Stimulated activated CD8-positive, alpha-beta memory T cell treated with anti-CD3 and anti-CD28 coated beads, Interleukin-7, amount 100 ng/mL, for 24 hours (primary cell): ENCODE results near the gene C2orf49.

Experiments used
- DNase-seq: peaks from one replicate; pipeline ENCODE4 v3.0.0-alpha.2; 2020; ENCODE audit warnings: low read depth

Gene C2orf49

DNA sequence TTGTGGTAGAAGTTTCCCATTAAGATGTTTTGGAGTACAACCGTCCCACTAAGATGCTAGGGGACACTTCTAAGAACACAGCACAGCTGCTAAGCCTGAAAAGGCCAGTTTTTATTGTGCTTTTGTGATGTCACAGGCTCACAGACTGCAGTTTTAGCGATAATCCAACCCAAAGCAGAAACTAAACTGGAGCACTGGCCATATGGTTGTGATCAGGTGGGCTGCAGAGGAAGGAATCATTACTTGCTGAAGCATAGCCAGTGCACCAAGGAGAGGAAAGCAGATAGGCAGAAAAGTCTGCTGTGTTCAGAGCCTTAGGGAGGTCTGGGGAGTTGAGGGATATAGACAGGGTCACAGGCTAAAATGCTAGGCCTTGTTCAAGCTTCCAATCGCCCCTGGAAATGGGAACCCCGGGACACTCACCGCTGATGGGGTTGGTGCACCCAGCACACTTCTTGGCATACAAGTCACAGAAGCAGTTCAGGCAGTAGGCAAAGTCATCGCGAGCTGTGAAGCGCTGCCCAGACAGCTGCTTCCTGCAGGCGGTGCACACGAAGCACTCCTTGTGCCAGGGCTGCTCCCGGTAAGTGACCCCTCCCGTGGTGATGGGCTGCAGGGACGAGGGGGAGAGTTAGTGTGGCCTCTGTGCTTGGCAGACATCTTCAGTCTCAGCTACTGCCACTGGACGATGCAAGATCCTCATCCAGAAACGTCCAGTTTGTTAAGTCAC lies 25.7 kb downstream of the C2orf49 start:
- no peak for DNase-seq

GRCh38 chr2:105364436-105365139 lies 27.2 kb downstream of the C2orf49 start:
- DNase-seq = no peak

- no peak for DNase-seq
Measured at GRCh38 chr2:105365206-105365605, 27.9 kb downstream of the C2orf49 start.

DNA sequence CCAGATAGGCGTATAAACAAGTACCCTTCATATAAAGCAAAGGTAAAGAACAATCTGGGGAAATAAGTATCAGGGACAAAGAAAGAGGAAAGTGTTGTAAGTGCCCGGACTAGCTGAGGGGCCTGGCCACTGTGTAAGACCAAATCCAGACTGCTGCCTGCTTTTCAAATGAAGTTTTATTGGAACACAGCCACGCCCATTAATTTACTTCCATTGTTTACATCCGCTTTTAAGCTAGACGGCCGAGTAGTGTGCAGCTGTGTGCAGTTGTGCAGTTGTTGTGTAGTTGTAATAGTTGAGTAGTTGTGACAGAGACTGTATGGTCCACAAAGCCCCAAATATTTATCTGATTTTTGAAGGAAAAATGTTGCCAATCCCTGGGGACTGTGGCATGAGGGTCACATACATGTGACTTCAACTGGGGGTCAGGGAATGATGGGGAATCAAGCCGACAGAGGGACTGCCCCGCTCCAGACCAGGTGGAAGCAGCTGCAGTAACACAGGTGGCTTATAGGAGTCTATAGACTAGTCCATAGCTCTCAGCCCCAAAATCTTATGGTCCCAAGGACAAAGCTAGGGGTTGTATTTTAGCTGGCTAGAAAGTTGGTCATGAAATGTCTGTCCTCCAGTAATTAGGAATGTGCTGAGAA lies 31.5 kb downstream of the C2orf49 start:
- DNase-seq = no peak

GRCh38 chr2:105369777-105370690 lies 32.7 kb downstream of the C2orf49 start:
- peak; percentile 77 for DNase-seq

DNA sequence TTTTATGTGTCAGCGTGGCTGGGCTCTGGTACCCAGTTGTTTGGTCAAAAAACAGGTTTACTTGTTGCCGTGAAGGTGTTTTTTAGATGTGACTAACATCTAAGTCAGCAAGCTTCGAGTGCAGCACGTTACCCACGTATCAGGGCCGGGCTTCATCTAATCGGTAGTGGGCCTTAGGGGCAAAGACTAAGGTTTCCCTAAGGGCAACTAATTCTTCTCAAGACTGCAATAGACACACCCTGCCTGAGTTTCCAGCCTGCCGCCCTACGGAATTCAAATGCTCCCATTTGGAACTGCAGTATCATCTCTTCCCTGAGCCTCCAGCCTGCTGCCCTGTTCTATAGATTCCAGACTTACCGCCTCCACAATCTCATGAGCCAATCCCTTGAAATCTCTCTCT lies 33.8 kb downstream of the C2orf49 start:
- DNase-seq = no peak

- no peak for DNase-seq
Measured at GRCh38 chr2:105371810-105372209, 34.5 kb downstream of the C2orf49 start.

- DNase-seq = no peak
Measured at GRCh38 chr2:105373344-105373781, 36.0 kb downstream of the C2orf49 start.

- no peak for DNase-seq
Measured at GRCh38 chr2:105373895-105374401, 36.6 kb downstream of the C2orf49 start.

DNA sequence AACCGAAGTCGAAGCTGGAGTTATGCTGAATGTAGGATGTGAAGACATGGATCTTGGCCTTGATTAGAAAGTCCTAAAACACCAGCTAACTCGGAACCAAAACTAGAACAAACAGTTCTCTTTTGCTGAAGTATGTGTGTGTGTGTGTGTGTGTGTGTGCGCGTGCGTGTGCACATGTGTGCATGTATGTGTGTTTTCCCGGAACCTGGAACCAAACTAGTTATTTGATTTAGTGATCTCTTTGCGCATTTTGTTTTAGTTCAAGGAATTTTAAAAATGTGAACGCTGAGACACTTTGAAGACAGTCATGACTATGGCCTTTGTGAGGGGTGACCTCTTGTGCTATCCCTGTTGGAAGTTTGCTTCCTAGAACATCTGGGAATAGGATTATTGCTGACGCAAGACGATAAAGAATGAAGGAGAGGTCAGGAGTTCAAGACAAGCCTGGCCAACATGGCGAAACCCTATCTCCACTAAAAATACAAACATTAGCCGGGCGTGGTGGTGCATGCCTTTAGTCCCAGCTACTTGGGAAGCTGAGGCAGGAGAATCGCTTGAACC lies 37.7 kb downstream of the C2orf49 start:
- no peak for DNase-seq

GRCh38 chr2:105376010-105376409 lies 38.7 kb downstream of the C2orf49 start:
- no peak for DNase-seq

GRCh38 chr2:105376789-105377240 lies 39.5 kb downstream of the C2orf49 start:
- DNase-seq = no peak

- no peak for DNase-seq
Measured at GRCh38 chr2:105377871-105378270, 40.5 kb downstream of the C2orf49 start.

GRCh38 chr2:105378276-105378840 lies 41.0 kb downstream of the C2orf49 start:
- DNase-seq = no peak

DNA sequence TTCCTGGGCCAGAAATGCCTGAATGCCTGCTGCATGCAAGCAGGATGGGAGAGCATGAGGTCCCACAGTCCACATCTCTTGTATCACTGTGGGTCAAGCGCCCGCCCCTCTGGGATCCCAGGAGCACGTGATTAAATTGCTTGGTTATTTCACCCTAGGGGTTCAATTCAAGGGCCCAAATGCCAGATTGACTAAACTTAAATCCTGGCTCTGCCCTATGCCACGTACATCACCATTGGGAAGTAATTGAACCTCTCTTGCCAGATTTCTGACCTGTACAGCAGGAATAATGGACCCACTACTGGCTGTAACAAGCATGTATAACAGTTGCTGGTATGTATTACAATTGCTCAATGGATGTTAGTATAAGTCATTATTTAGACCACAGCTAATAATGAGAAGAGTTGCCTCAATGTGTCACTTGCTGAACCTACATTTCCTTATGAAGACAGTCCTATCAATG lies 41.6 kb downstream of the C2orf49 start:
- DNase-seq = no peak

GRCh38 chr2:105379741-105380186 lies 42.4 kb downstream of the C2orf49 start:
- DNase-seq = no peak

DNA sequence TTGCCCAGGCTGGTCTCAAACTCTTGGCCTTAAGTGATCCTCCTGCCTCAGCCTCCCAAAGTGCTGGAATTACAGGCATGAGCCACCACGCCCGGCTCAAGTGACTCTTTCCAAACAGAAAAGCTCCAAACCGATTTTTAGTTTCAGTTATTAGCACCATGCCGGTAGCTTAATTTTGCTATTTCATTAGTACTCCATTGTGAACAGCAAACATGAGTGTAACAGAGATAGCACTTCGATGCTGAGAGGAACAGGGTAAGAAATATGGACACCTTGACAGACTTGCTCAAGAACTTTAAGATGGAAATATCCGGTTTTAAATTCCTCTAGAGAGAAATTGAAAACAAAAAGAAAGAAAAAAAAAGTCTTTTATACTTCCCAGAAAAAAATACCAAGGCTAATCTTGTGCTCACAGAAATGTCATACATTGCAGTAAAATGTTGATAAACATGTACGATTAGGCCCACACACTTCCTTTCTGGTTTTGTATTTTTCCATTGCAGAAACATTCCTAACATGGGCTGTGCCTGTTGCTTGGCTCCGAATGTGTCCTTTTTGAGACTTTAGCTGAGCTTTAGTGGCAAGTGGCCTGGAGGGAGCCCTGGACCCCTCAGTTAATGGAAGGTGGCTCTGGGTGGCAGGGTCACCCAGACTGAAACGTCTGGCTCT lies 43.2 kb downstream of the C2orf49 start:
- no peak for DNase-seq

- DNase-seq = no peak
Measured at GRCh38 chr2:105381101-105381668, 43.8 kb downstream of the C2orf49 start.

DNA sequence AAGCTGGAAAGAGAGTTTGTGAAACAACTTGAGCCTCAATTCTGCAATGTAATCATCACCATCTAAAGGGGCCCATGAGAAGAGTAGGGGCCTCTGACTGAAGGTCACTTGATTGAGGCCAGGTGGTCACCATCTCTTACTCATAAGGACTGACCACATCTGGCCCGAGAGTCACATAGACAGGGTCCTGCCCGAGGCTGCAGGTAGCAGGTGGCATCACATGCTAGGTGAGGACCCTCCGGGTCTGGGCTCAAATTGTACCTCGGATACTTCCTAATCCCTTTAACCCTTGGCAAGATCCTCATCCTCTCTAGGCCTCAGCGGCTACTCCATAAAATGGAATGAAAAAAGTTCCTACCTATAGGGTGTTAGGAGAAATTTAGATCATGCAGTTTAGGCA lies 44.8 kb downstream of the C2orf49 start:
- no peak for DNase-seq
